ENCODE measurements around the gene FBLN2. TPM values are rescaled to one million over a fixed set of nuclear protein-coding genes. Genes with fewer than 3 reads are reported as not detected.

Gene FBLN2
- total and polyA plus RNA-seq, 8 donors, result 27.5 to 96.6 (median 40.6) TPM

DNA sequence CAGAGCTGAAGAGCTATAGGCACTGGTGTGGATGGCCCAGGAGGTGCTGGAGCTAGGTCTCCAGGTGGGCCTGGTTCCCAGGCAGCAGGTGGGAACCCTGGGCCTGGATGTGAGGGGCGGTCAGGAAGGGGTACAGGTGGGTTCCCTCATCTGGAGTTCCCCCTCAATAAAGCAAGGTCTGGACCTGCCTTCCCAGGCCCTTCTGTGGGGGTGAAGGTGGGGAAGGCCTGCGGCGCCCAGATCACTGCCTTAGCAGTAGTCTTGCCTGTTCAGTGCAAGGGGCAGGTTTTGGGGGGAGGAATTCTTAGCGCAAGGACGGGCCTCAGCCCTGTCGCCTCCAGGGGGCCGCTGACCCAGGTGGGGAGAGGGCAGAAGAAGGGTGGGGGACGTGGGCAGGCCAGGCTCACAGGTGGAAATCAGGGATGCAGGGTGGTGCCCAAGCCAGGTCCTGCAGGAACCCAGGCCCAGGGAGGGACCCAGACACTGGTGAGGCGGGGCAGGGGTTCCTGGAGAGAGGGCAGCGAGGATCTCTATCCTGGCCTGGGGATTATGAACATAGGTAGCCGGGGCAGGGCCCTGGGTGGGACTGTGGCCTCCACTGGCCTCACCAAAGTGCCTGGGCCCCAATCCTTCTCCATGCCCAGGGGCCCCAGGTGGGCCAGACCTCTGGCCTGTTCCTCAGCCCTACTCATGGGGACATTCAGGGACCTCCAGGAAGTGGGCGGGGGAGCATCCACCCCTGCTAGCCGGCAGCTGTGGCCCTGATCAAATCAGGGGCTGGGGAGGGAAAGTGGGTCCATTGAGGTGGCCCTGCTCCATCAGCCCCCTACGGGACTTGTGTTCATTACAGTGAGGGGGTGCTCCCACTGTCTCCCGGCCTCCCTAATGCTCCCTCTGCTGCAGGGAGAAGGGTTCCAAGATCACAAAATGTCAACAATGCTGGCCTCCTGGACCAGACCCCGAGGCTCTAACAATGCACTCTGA, 43.5 kb upstream of the FBLN2 start:
- no peak for ATAC-seq
- DNase-seq, result no peak
- no peak overlapping the region for H3K4me3 ChIP-seq
- TF ChIP-seq, protein P1, sequence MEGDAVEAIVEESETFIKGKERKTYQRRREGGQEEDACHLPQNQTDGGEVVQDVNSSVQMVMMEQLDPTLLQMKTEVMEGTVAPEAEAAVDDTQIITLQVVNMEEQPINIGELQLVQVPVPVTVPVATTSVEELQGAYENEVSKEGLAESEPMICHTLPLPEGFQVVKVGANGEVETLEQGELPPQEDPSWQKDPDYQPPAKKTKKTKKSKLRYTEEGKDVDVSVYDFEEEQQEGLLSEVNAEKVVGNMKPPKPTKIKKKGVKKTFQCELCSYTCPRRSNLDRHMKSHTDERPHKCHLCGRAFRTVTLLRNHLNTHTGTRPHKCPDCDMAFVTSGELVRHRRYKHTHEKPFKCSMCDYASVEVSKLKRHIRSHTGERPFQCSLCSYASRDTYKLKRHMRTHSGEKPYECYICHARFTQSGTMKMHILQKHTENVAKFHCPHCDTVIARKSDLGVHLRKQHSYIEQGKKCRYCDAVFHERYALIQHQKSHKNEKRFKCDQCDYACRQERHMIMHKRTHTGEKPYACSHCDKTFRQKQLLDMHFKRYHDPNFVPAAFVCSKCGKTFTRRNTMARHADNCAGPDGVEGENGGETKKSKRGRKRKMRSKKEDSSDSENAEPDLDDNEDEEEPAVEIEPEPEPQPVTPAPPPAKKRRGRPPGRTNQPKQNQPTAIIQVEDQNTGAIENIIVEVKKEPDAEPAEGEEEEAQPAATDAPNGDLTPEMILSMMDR (IDR thresholded peaks at IDR 0.05), result no peak
- no peak overlapping the region for H3K27ac ChIP-seq
- peaks cover 0 to 11% of the 10 kb centered on the region in 2 donors for H3K36me3 ChIP-seq
- H3K4me1 ChIP-seq, result no peaks in the 10 kb centered on the region
- no peaks in the 10 kb centered on the region for H3K27me3 ChIP-seq
- H3K9me3 ChIP-seq, result no peaks in the 10 kb centered on the region
- intact Hi-C loops (cut with DNase I), result loop anchor here in 1 of 2 donors (10.0 kb wide), 1 partner anchor 149 kb away; no protein-coding TSS in a partner anchor

DNA sequence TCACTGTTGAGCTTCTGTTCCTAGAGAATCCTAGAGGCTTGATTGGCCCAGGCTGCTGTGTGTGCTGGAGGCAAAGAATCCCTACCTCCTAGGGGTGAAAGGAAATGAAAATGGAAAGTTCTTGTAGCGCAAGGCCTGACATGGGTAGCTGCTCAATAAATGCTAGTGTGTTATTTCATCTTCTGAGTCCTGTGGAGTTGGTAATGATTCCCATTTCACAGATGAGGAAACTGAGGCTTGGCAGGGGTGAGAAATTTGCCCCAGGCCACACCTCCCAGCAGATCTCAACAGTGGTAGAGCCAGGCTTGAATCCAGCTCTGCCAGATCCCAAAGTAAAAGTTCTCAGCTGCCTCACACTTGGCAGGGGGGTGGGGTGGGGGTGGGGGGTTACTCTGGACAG, 42.7 kb upstream of the FBLN2 start:
- intact Hi-C loops (cut with DNase I), result loop anchor here in 1 of 2 donors (10.0 kb wide), 1 partner anchor 149 kb away; no protein-coding TSS in a partner anchor
- Histone ChIP-seq H3K27me3 (no peaks in the 10 kb centered on the region), H3K4me1 (no peaks in the 10 kb centered on the region), H3K27ac (no peak overlapping the region), H3K9me3 (no peaks in the 10 kb centered on the region), H3K4me3 (no peak overlapping the region), H3K36me3 (peaks cover 0 to 11% of the 10 kb centered on the region in 2 donors)
- ATAC-seq (no peak), DNase-seq (no peak)
- TF ChIP-seq, protein P1 (IDR thresholded peaks at IDR 0.05), result no peak

DNA sequence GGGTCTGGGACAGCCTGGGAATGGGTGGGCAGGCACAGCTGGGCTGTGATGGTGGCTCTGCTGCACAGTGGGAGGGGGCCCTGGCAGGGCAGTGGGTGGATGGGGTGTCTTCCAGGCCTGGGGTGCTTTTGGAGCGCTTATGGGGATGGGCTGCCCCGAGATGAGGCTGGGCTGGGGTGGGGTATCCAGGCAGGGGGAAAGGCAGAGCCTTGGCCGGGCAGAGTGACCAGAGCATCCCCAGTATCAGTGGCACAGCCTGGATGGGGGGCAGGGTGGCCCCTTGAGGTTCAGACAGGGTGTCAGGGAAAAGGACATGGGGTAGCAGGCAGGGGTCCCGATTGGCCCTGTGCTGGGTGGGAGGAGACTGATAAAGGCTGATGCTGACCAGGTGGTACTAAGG, 42.2 kb upstream of the FBLN2 start:
- Histone ChIP-seq H3K9me3 (no peaks in the 10 kb centered on the region), H3K27me3 (no peaks in the 10 kb centered on the region), H3K4me1 (no peaks in the 10 kb centered on the region), H3K36me3 (peaks cover 0 to 11% of the 10 kb centered on the region in 2 donors), H3K27ac (no peak overlapping the region), H3K4me3 (no peak overlapping the region)
- TF ChIP-seq, protein P1 (IDR thresholded peaks at IDR 0.05), result no peak
- DNase-seq (no peak), ATAC-seq (no peak)
- intact Hi-C loops (cut with DNase I), result loop anchor here in 1 of 2 donors (10.0 kb wide), 1 partner anchor 148 kb away; no protein-coding TSS in a partner anchor

DNA sequence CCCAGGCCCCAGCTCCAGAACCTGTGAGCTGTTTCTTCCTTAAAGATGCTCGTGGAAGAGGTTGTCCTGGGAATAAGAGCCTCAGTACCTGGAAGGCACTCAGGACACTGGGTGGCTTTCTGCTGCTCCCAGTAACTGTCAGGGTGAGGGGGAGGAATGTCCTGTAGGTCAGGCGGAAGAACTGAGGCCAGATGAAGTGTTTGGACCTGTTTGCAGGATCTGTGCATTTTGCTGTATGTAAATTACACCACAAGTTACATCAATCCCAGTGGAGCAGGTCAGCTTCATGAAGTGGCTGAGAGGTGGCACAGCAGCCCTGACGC, 41.7 kb upstream of the FBLN2 start:
- H3K4me1 ChIP-seq, result no peaks in the 10 kb centered on the region
- H3K27me3 ChIP-seq, result no peaks in the 10 kb centered on the region
- ATAC-seq (no peak), DNase-seq (no peak)
- no peak overlapping the region for H3K27ac ChIP-seq
- no peak overlapping the region for H3K4me3 ChIP-seq
- intact Hi-C loops (cut with DNase I), result loop anchor here in 1 of 2 donors (10.0 kb wide), 1 partner anchor 148 kb away; no protein-coding TSS in a partner anchor
- TF ChIP-seq, protein P1 (IDR thresholded peaks at IDR 0.05), result no peak
- peaks cover 0 to 11% of the 10 kb centered on the region in 2 donors for H3K36me3 ChIP-seq
- no peaks in the 10 kb centered on the region for H3K9me3 ChIP-seq

Measured in left lung (tissue), 10 donors.